DOHH2 (cell line): ENCODE measurements around the gene VCL.

Experiments used
- H3F3A ChIP-seq: fragments of 200-600 bp; sonication (generic), shearing (Covaris generic); 2 replicates; pipeline ENCODE4 v1.6.0; 2016; ENCODE audit warnings: antibody characterized with exemption, mild to moderate bottlenecking; ENCODE audit not compliant: control insufficient read depth, insufficient read depth
- H3K27ac ChIP-seq: fragments of 200-600 bp; sonication (generic); 2 replicates; pipeline ENCODE4 v1.5.1; 2014; ENCODE audit warnings: low read depth, mild to moderate bottlenecking, low read length, moderate library complexity
- H3K27me3 ChIP-seq: fragments of 200-600 bp; sonication (generic); 2 replicates; pipeline ENCODE4 v1.6.1; 2014; ENCODE audit warnings: mild to moderate bottlenecking, low read length, mixed read lengths; ENCODE audit not compliant: control insufficient read depth
- H3K36me3 ChIP-seq: fragments of 200-600 bp; sonication (generic); 2 replicates; pipeline ENCODE4 v1.6.1; 2014; ENCODE audit warnings: mild to moderate bottlenecking, low read length, moderate library complexity, mixed read lengths; ENCODE audit not compliant: control insufficient read depth
- H3K4me1 ChIP-seq: fragments of 200-600 bp; sonication (generic); 2 replicates; pipeline ENCODE4 v1.6.1; 2014; ENCODE audit warnings: mild to moderate bottlenecking, low read length, mixed read lengths; ENCODE audit not compliant: control insufficient read depth
- H3K4me2 ChIP-seq: fragments of 200-600 bp; sonication (generic); 2 replicates; pipeline ENCODE4 v1.6.0; 2014; ENCODE audit warnings: mild to moderate bottlenecking, low read length, moderate library complexity
- H3K4me3 ChIP-seq: fragments of 200-600 bp; sonication (generic); 2 replicates; pipeline ENCODE4 v1.5.1; 2014; ENCODE audit warnings: mild to moderate bottlenecking, low read length, mixed read lengths
- H3K79me2 ChIP-seq: fragments of 200-600 bp; sonication (generic); 2 replicates; pipeline ENCODE4 v1.6.1; 2014; ENCODE audit warnings: mild to moderate bottlenecking, low read length, mixed read lengths; ENCODE audit not compliant: control insufficient read depth
- H3K9me2 ChIP-seq: fragments of 200-600 bp; sonication (generic); replicated peaks from 2 replicates; pipeline ENCODE4 v1.6.1; 2014; ENCODE audit warnings: mild to moderate bottlenecking, low read length, mixed read lengths; ENCODE audit not compliant: control insufficient read depth
- H3K9me3 ChIP-seq: fragments of 200-600 bp; sonication (generic); 2 replicates; pipeline ENCODE4 v1.6.1; 2014; ENCODE audit warnings: antibody characterized with exemption, low read length, mixed read lengths; ENCODE audit not compliant: control insufficient read depth, insufficient read depth
- H4K20me1 ChIP-seq: fragments of 200-600 bp; sonication (generic); 2 replicates; pipeline ENCODE4 v1.6.0; 2014; ENCODE audit warnings: low read depth, mild to moderate bottlenecking, antibody characterized with exemption, low read length, moderate library complexity; ENCODE audit not compliant: control insufficient read depth, insufficient read depth
- CTCF ChIP-seq: fragments of 200-600 bp; sonication (generic); IDR thresholded peaks from one replicate; pipeline ENCODE4 v1.5.1; 2014; ENCODE audit warnings: antibody characterized with exemption, mild to moderate bottlenecking, low read depth, low read length; ENCODE audit not compliant: poor library complexity, severe bottlenecking
- EZH2phosphoT487 ChIP-seq: fragments of 200-600 bp; sonication (generic); IDR thresholded peaks from 2 replicates; pipeline ENCODE4 v1.6.1; 2017; ENCODE audit warnings: borderline replicate concordance, mild to moderate bottlenecking, antibody characterized with exemption, low read length, moderate library complexity, mixed read lengths

VCL gene

GRCh38 chr10:74077416-74077815, 79.5 kb downstream of the VCL start:
- peaks cover 43% of the 10 kb centered on the region for H3K36me3 ChIP-seq
- 0 out of 2 replicates have a peak overlapping the region, but pooled peaks have one; percentile 71 for H3K27ac ChIP-seq
- H3F3A ChIP-seq = peaks cover 29% of the 10 kb centered on the region
- 0 out of 2 replicates have a peak overlapping the region, but pooled peaks have one; percentile 5 for H3K4me3 ChIP-seq
- no peaks in the 10 kb centered on the region for H3K9me3 ChIP-seq
- peak overlapping the region; percentile 71 for H3K4me2 ChIP-seq
- H3K9me2 ChIP-seq = no peaks in the 10 kb centered on the region
- peaks cover 8% of the 10 kb centered on the region; the same call in 1 of the 2 replicates for H3K79me2 ChIP-seq
- no peaks in the 10 kb centered on the region for H3K27me3 ChIP-seq
- TF ChIP-seq CTCF (no peak), EZH2phosphoT487 (no peak)
- H3K4me1 ChIP-seq = peaks cover 69% of the 10 kb centered on the region
- H4K20me1 ChIP-seq = no peaks in the 10 kb centered on the region

- H3K9me2 ChIP-seq = no peaks in the 10 kb centered on the region
- peak overlapping the region; percentile 71 for H3K27ac ChIP-seq
- H3F3A ChIP-seq = peaks cover 29% of the 10 kb centered on the region
- H4K20me1 ChIP-seq = no peaks in the 10 kb centered on the region
- no peaks in the 10 kb centered on the region for H3K27me3 ChIP-seq
- peaks cover 69% of the 10 kb centered on the region for H3K4me1 ChIP-seq
- H3K4me3 ChIP-seq = peak overlapping the region; percentile 60
- H3K4me2 ChIP-seq = peak overlapping the region; percentile 71
- no peaks in the 10 kb centered on the region for H3K9me3 ChIP-seq
- TF ChIP-seq EZH2phosphoT487 (no peak), CTCF (no peak)
- peaks cover 46% of the 10 kb centered on the region for H3K36me3 ChIP-seq
- H3K79me2 ChIP-seq = peaks cover 8% of the 10 kb centered on the region; the same call in 1 of the 2 replicates
Observed at GRCh38 chr10:74078037-74078436, 80.1 kb downstream of the VCL start.

GRCh38 chr10:74079028-74079935, 81.4 kb downstream of the VCL start:
- Histone ChIP-seq H3K9me2 (no peaks in the 10 kb centered on the region), H3K79me2 (peaks cover 8% of the 10 kb centered on the region; the same call in 1 of the 2 replicates), H3K27ac (peak overlapping the region; percentile 71), H3K27me3 (no peaks in the 10 kb centered on the region), H4K20me1 (no peaks in the 10 kb centered on the region), H3K4me3 (peak overlapping the region; percentile 60), H3K9me3 (no peaks in the 10 kb centered on the region), H3F3A (peaks cover 29% of the 10 kb centered on the region), H3K4me2 (peak overlapping the region; percentile 71), H3K36me3 (peaks cover 41% of the 10 kb centered on the region), H3K4me1 (peaks cover 69% of the 10 kb centered on the region)
- TF ChIP-seq CTCF = no peak
- TF ChIP-seq EZH2phosphoT487 = no peak
